GM12891 (cell line): Measurements from ENCODE around the gene PPM1G. TPM values are rescaled to one million over a fixed set of nuclear protein-coding genes. Genes with fewer than 3 reads are reported as not detected.

Source experiments
- DNase-seq: peaks from one replicate; pipeline ENCODE4 v3.0.0; 2011; ENCODE audit warnings: low spot score; ENCODE audit not compliant: insufficient read length
- FAIRE-seq: peaks from 2 replicates; lab custom pipeline; 2011; peaks lifted over from hg19 to GRCh38; lab: Jason Lieb, UNC
- PAX5 ChIP-seq: IDR thresholded peaks from 2 replicates; pipeline ENCODE4 v1.6.1; 2011; ENCODE audit warnings: low read length, moderate library complexity, mild to moderate bottlenecking; ENCODE audit not compliant: insufficient read depth, severe bottlenecking
- POLR2A ChIP-seq: IDR thresholded peaks from 2 replicates; pipeline ENCODE4 v1.6.1; 2011; ENCODE audit warnings: low read depth, low read length, control low read depth
- POLR2AphosphoS5 ChIP-seq: IDR thresholded peaks from 2 replicates; pipeline ENCODE4 v1.6.1; 2011; ENCODE audit warnings: low read depth, low read length, control low read depth
- POU2F2 ChIP-seq: IDR thresholded peaks from 2 replicates; pipeline ENCODE4 v1.6.1; 2011; ENCODE audit warnings: low read depth, mild to moderate bottlenecking, control low read depth, low read length, moderate library complexity
- SPI1 ChIP-seq: IDR thresholded peaks from 2 replicates; pipeline ENCODE4 v1.6.1; 2011; ENCODE audit warnings: low read depth, low read length, control low read depth
- TAF1 ChIP-seq: IDR thresholded peaks from 2 replicates; pipeline ENCODE4 v1.6.1; 2011; ENCODE audit warnings: low read depth, low read length, control low read depth
- polyA plus RNA-seq: library from polyadenylated mRNA; unstranded; fragments of >200 nt; gene quantifications from one replicate; pipeline ENCODE4 v1.2.1, GENCODE V29; 2012; ENCODE audit warnings: low read depth, missing spikeins, inconsistent platforms; ENCODE audit not compliant: missing spikeins

Gene PPM1G
- polyA plus RNA-seq, result 102 TPM

GRCh38 chr2:27409321-27410073 lies at the start of gene PPM1G:
Gene PPM1G (minus strand): TSS chr2:27409591. CDS start chr2:27409422, 169 bp downstream.
- FAIRE-seq, result peak; percentile 98
- peak; percentile 90 for DNase-seq
- TF ChIP-seq TAF1 (peak; percentile 93), POLR2AphosphoS5 (peak; percentile 82), PAX5 (no peak), SPI1 (peak; percentile 66; the same call in 1 of the 2 replicates), POLR2A (peak; percentile 88), POU2F2 (no peak)

GRCh38 chr2:27453968-27454367 lies 44.6 kb upstream of the PPM1G start:
- DNase-seq, result no peak
- FAIRE-seq, result no peak
- TF ChIP-seq POU2F2 (no peak), TAF1 (no peak), POLR2A (no peak), SPI1 (no peak), POLR2AphosphoS5 (no peak), PAX5 (no peak)

- no peak for FAIRE-seq
- TF ChIP-seq SPI1 (no peak), POU2F2 (no peak), TAF1 (no peak), POLR2AphosphoS5 (no peak), PAX5 (no peak), POLR2A (no peak)
- DNase-seq, result no peak
Measured at GRCh38 chr2:27451095-27451494, 41.7 kb upstream of the PPM1G start.

- no peak for FAIRE-seq
- TF ChIP-seq PAX5, result no peak
- DNase-seq, result no peak
Measured at GRCh38 chr2:27448381-27448780, 39.0 kb upstream of the PPM1G start.

- FAIRE-seq (no peak), DNase-seq (no peak)
- no peak for TF ChIP-seq POLR2AphosphoS5
- TF ChIP-seq POU2F2, result no peak
- no peak for TF ChIP-seq SPI1
- TF ChIP-seq POLR2A, result no peak
- no peak for TF ChIP-seq TAF1
- TF ChIP-seq PAX5, result no peak
Measured at GRCh38 chr2:27446057-27446456, 36.7 kb upstream of the PPM1G start.

GRCh38 chr2:27445615-27446014 lies 36.2 kb upstream of the PPM1G start:
- TF ChIP-seq TAF1 (no peak), POU2F2 (no peak), POLR2AphosphoS5 (no peak), SPI1 (no peak), PAX5 (no peak), POLR2A (no peak)
- FAIRE-seq, result no peak
- DNase-seq, result no peak

GRCh38 chr2:27445155-27445554 lies 35.8 kb upstream of the PPM1G start:
- no peak for TF ChIP-seq POLR2AphosphoS5
- no peak for TF ChIP-seq POLR2A
- no peak for FAIRE-seq
- no peak for DNase-seq

- no peak for FAIRE-seq
- no peak for TF ChIP-seq SPI1
- no peak for TF ChIP-seq POLR2AphosphoS5
- no peak for TF ChIP-seq POLR2A
- no peak for TF ChIP-seq POU2F2
- no peak for TF ChIP-seq TAF1
- TF ChIP-seq PAX5, result no peak
- no peak for DNase-seq
Measured at GRCh38 chr2:27442920-27443282, 33.5 kb upstream of the PPM1G start.

- FAIRE-seq, result no peak
- DNase-seq, result no peak
- TF ChIP-seq PAX5 (no peak), POLR2AphosphoS5 (no peak; the same call in 1 of the 2 replicates), POU2F2 (no peak; the same call in 1 of the 2 replicates), POLR2A (0 out of 2 replicates have a peak, but pooled peaks have one; percentile 31)
Measured at GRCh38 chr2:27441958-27442919, 32.8 kb upstream of the PPM1G start, which contains the start of gene KRTCAP3. Gene KRTCAP3 (plus strand): TSS chr2:27442381. CDS start chr2:27442413, 32 bp downstream.
